Panc1 (cell line): Measurements from ENCODE around the gene SIPA1L2. TPM values are rescaled to one million over a fixed set of nuclear protein-coding genes. Genes with fewer than 3 reads are reported as not detected.
A peak's percentile ranks its signal among the peaks of the same experiment; 100 is the strongest.

Experiments
- ATAC-seq: fragments of 200-7000 bp; cut with Tn5 transposase; 2 replicates; pipeline ENCODE4 v1.9.1; 2020; ENCODE audit warnings: mild to moderate bottlenecking, moderate library complexity
- BruUV-seq: library from RNA; stranded (reverse); fragments of 400-500 nt; replicated peaks from 2 replicates; lab custom pipeline; 2021; lab: Mats Ljungman, UMichigan
- CTCF ChIA-PET: fragments of 300-600 bp; sonication (Branson Sonifier 250); formaldehyde crosslinking; loops from one replicate; lab custom pipeline; 2022; ENCODE audit warnings: antibody characterized with exemption; lab: Charles Lee
- POLR2A ChIA-PET: fragments of 300-600 bp; sonication (Branson Sonifier 250); formaldehyde crosslinking; loops from one replicate; lab custom pipeline; 2022; ENCODE audit warnings: antibody characterized with exemption; lab: Charles Lee
- DNase-seq: peaks from one replicate; pipeline ENCODE4 v3.0.0-alpha.2; 2010; ENCODE audit warnings: low read depth, low spot score
- H3K27ac ChIP-seq: 2 replicates; pipeline ENCODE4 v1.5.1; 2011; ENCODE audit warnings: mild to moderate bottlenecking, low read length, inconsistent platforms
- H3K27me3 ChIP-seq: fragments of 200-500 bp; sonication (Bioruptor generic); 2 replicates; pipeline ENCODE4 v1.6.0; 2014; ENCODE audit warnings: low read length, inconsistent platforms; ENCODE audit not compliant: control insufficient read depth, insufficient read depth
- H3K36me3 ChIP-seq: fragments of 200-500 bp; sonication (Bioruptor generic); 2 replicates; pipeline ENCODE4 v1.5.1; 2014; ENCODE audit warnings: inconsistent platforms, mild to moderate bottlenecking, low read length, moderate library complexity; ENCODE audit not compliant: control insufficient read depth, insufficient read depth
- H3K4me1 ChIP-seq: 2 replicates; pipeline ENCODE4 v1.5.1; 2011; ENCODE audit warnings: inconsistent platforms, mild to moderate bottlenecking, low read length, moderate library complexity; ENCODE audit not compliant: control insufficient read depth, insufficient read depth
- H3K4me3 ChIP-seq, 2 experiments: 2 replicates each; pipeline ENCODE4 v1.5.1; 2011 to 2012; ENCODE audit warnings: low read depth in 2 of 2, low read length in 2 of 2, mild to moderate bottlenecking in 2 of 2, inconsistent platforms in 1 of 2, moderate library complexity in 1 of 2
- H3K9me3 ChIP-seq: fragments of 200-500 bp; sonication (Bioruptor generic); 2 replicates; pipeline ENCODE4 v1.5.1; 2014; ENCODE audit warnings: low read depth, mild to moderate bottlenecking, inconsistent platforms, low read length, moderate library complexity; ENCODE audit not compliant: control insufficient read depth, insufficient read depth
- CTCF ChIP-seq: fragments of 450-650 bp; IDR thresholded peaks from 2 replicates; pipeline ENCODE4 v1.5.1; 2017; ENCODE audit warnings: mild to moderate bottlenecking
- POLR2AphosphoS5 ChIP-seq: IDR thresholded peaks from 2 replicates; pipeline ENCODE4 v1.6.1; 2012; ENCODE audit warnings: mild to moderate bottlenecking, low read depth, low read length, moderate library complexity
- REST ChIP-seq, 2 experiments: IDR thresholded peaks; 2 replicates each; pipeline ENCODE4 v1.6.1; 2011 to 2012; ENCODE audit warnings: low read depth in 2 of 2, control low read depth in 1 of 2, low read length in 1 of 2, mild to moderate bottlenecking in 1 of 2, moderate library complexity in 1 of 2; ENCODE audit not compliant: insufficient read depth in 1 of 2
- SIN3A ChIP-seq: IDR thresholded peaks from 2 replicates; pipeline ENCODE4 v1.6.1; 2012; ENCODE audit warnings: low read depth, mild to moderate bottlenecking, low read length, moderate library complexity, borderline replicate concordance; ENCODE audit not compliant: insufficient read depth
- TCF7L2 ChIP-seq: IDR thresholded peaks from 2 replicates; pipeline ENCODE4 v1.6.1; 2011; ENCODE audit warnings: mild to moderate bottlenecking, low read depth, low read length, inconsistent platforms
- in situ Hi-C: cut with HindIII; loops from 2 replicates; pipeline ENCODE4 v1.10.0; 2016; ENCODE audit warnings: low sequenced_read_pairs, low pct_unique_long_range_greater_than_20kb
- intact Hi-C: fragments of 100-400 bp; cut with micrococcal nuclease; formaldehyde crosslinking; loops from one replicate; pipeline ENCODE4 v1.10.0; 2022; ENCODE audit not compliant: unreplicated experiment
- total RNA-seq: library from RNA; stranded (reverse); gene quantifications from one replicate; pipeline ENCODE4 v1.2.1, GENCODE V29; 2021; ENCODE audit not compliant: unreplicated experiment

SIPA1L2 gene
- total RNA-seq, 1 experiment from 2014 or later, result 5.2 TPM

- no TSS peak for BruUV-seq
- peaks cover 14% of the 10 kb centered on the region for H3K4me1 ChIP-seq
- CTCF ChIA-PET, result no interaction called here
- POLR2A ChIA-PET, result interaction anchor here (0.7 kb wide), 1 partner anchor 52 kb away, joined by 3 read pairs; no protein-coding TSS in a partner anchor
- intact Hi-C loops (loop anchor here (10.0 kb wide), 1 partner anchor 120 kb away; no protein-coding TSS in a partner anchor), in situ Hi-C loops (no loop called here)
- no peaks in the 10 kb centered on the region; the same call in 1 of the 2 replicates for H3K36me3 ChIP-seq
- DNase-seq, result no peak
- TF ChIP-seq TCF7L2 (no peak), POLR2AphosphoS5 (no peak), CTCF (no peak), SIN3A (no peak), REST (IDR thresholded peaks at IDR 0.05; ENCODE audit: insufficient read depth in 1 of 2, low read depth in 2 of 2, low read length in 1 of 2) (no peak)
- H3K9me3 ChIP-seq, result no peaks in the 10 kb centered on the region
- no peak for ATAC-seq
- H3K27ac ChIP-seq, result peak overlapping the region; percentile 59; the same call in 1 of the 2 replicates
- H3K4me3 ChIP-seq, result no peak overlapping the region
- peaks cover 17% of the 10 kb centered on the region for H3K27me3 ChIP-seq
These were observed 5.2 kb downstream of the SIPA1L2 start for GRCh38 chr1:232624546-232625281.

- Histone ChIP-seq H3K4me3 (peak overlapping the region in 1 of 2 experiments; percentile 16; a peak in 1 of 4 replicates), H3K9me3 (no peaks in the 10 kb centered on the region), H3K36me3 (no peaks in the 10 kb centered on the region), H3K27ac (peak overlapping the region; percentile 9; the same call in 1 of the 2 replicates), H3K27me3 (peaks cover 7% of the 10 kb centered on the region; the same call in 1 of the 2 replicates), H3K4me1 (peaks cover 14% of the 10 kb centered on the region)
- ChIA-PET POLR2A (no interaction called here), CTCF (no interaction called here)
- ATAC-seq (peak; percentile 85), DNase-seq (no peak)
- no peak for TF ChIP-seq REST (IDR thresholded peaks at IDR 0.05; ENCODE audit: insufficient read depth in 1 of 2, low read depth in 2 of 2, low read length in 1 of 2)
- TF ChIP-seq POLR2AphosphoS5, result no peak
- TF ChIP-seq CTCF, result no peak
- TF ChIP-seq TCF7L2, result no peak
- TF ChIP-seq SIN3A, result no peak
- in situ Hi-C loops, result no loop called here
- BruUV-seq, result no TSS peak
- intact Hi-C loops, result loop anchor here (10.0 kb wide), 1 partner anchor 118 kb away; no protein-coding TSS in a partner anchor
These were observed 7.0 kb downstream of the SIPA1L2 start for GRCh38 chr1:232622981-232623380.
